Measurements from ENCODE around the gene SERPINE3.

The SERPINE3 gene

DNA sequence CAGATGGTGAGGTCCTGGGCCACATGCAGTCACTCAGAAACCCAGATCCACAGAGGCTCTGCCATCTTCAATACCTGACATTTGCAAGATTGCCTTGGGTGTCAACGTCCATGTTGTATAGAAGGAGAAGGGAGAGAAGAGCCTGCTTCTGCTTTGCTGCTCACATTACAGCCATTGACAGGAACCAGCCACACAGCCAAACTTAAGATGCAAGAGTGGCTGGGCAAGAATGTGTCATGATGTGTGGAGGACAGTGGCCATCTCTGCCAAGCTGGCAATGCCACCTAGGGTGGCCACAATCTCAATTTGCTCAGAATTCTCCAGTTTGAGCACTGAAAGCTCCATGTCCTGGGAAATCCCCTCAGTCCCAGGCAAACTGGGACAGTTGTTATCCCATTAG lies 25.9 kb upstream of the SERPINE3 start:
- Histone ChIP-seq H3K27ac (ENCODE audit: low read depth, low read length) (no peak overlapping the region), H3K27me3 (ENCODE audit: insufficient read depth, low read length) (no peaks in the 10 kb centered on the region), H3K4me3 (ENCODE audit: low read length) (no peak overlapping the region), H3K36me3 (ENCODE audit: insufficient read depth, low read length) (no peaks in the 10 kb centered on the region), H3K9ac (ENCODE audit: low read depth, low read length) (no peak overlapping the region), H3K9me3 (ENCODE audit: insufficient read depth, low read depth, low read length) (no peaks in the 10 kb centered on the region), H3K4me1 (ENCODE audit: insufficient read depth, low read length) (peaks cover 27% of the 10 kb centered on the region)
- 95% methylated on average over 1 of the region's 1 CpG for WGBS

GRCh38 chr13:51317262-51317661 lies 22.2 kb upstream of the SERPINE3 start:
- Histone ChIP-seq H3K4me3 (ENCODE audit: low read length) (no peak overlapping the region), H3K36me3 (ENCODE audit: insufficient read depth, low read length) (no peaks in the 10 kb centered on the region), H3K9ac (ENCODE audit: low read depth, low read length) (no peak overlapping the region), H3K27ac (ENCODE audit: low read depth, low read length) (no peak overlapping the region), H3K27me3 (ENCODE audit: insufficient read depth, low read length) (no peaks in the 10 kb centered on the region), H3K9me3 (ENCODE audit: insufficient read depth, low read depth, low read length) (no peaks in the 10 kb centered on the region), H3K4me1 (ENCODE audit: insufficient read depth, low read length) (peaks cover 14% of the 10 kb centered on the region)
- WGBS, result 92% methylated on average over 1 of the region's 1 CpG

GRCh38 chr13:51318015-51318414 lies 21.5 kb upstream of the SERPINE3 start:
- WGBS, result 96% methylated on average over 2 of the region's 2 CpGs
- no peaks in the 10 kb centered on the region for H3K9me3 ChIP-seq (ENCODE audit: insufficient read depth, low read depth, low read length)

DNA sequence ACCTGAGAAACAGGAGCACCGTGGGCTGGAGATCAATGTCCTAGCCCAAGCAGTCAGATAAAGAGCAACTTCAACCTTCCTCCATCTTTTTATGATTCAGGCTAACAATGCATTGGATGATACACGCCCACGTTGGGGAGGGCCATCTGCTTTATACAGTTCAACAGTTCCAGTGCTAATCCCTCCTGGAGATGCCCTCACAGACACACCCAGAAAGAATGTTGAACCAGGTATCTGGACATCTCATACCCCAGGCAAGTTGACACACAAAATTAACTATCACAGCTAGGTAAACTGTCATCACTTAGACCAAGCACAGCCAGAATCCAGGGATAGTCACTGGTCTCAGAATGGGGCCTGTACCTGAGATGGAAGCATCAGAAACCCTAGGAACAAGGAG lies 20.6 kb upstream of the SERPINE3 start:
- WGBS, result 93% methylated on average over 3 of the region's 3 CpGs
- Histone ChIP-seq H3K9ac (ENCODE audit: low read depth, low read length) (no peak overlapping the region), H3K9me3 (ENCODE audit: insufficient read depth, low read depth, low read length) (no peaks in the 10 kb centered on the region), H3K4me1 (ENCODE audit: insufficient read depth, low read length) (peaks cover 14% of the 10 kb centered on the region), H3K4me3 (ENCODE audit: low read length) (no peak overlapping the region), H3K36me3 (ENCODE audit: insufficient read depth, low read length) (no peaks in the 10 kb centered on the region), H3K27me3 (ENCODE audit: insufficient read depth, low read length) (no peaks in the 10 kb centered on the region), H3K27ac (ENCODE audit: low read depth, low read length) (no peak overlapping the region)

More at GRCh38 chr13:51318015-51318414, 21.5 kb upstream of the SERPINE3 start:
- no peaks in the 10 kb centered on the region for H3K27me3 ChIP-seq (ENCODE audit: insufficient read depth, low read length)
- H3K4me3 ChIP-seq (ENCODE audit: low read length), result no peak overlapping the region
- H3K4me1 ChIP-seq (ENCODE audit: insufficient read depth, low read length), result peaks cover 14% of the 10 kb centered on the region
- no peaks in the 10 kb centered on the region for H3K36me3 ChIP-seq (ENCODE audit: insufficient read depth, low read length)
- no peak overlapping the region for H3K27ac ChIP-seq (ENCODE audit: low read depth, low read length)
- H3K9ac ChIP-seq (ENCODE audit: low read depth, low read length), result no peak overlapping the region

DNA sequence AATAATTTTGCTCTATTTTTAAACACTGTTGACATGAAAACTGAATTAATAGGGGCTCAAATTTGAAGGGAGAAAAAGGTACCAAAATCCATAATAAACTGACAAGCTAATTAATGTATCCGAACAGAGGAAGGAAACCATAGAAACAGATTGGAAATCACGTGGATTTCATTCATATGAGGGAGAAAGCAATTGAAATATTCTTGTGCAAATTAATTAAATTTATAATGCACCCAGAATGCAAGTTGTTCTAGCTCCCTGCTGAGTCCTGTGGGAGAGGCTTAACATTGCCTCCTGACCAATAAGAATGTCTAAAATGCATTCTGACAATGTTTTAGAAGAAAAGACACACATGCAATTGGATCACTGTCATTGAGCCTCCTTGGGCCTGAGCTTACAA lies 17.7 kb upstream of the SERPINE3 start:
- H3K27ac ChIP-seq (ENCODE audit: low read depth, low read length), result no peak overlapping the region
- H3K9me3 ChIP-seq (ENCODE audit: insufficient read depth, low read depth, low read length), result no peaks in the 10 kb centered on the region
- H3K36me3 ChIP-seq (ENCODE audit: insufficient read depth, low read length), result no peaks in the 10 kb centered on the region
- no peak overlapping the region for H3K9ac ChIP-seq (ENCODE audit: low read depth, low read length)
- no peaks in the 10 kb centered on the region for H3K27me3 ChIP-seq (ENCODE audit: insufficient read depth, low read length)
- peaks cover 15% of the 10 kb centered on the region; the same call in 1 of the 2 replicates for H3K4me1 ChIP-seq (ENCODE audit: insufficient read depth, low read length)
- 92% methylated on average over 2 of the region's 2 CpGs for WGBS
- H3K4me3 ChIP-seq (ENCODE audit: low read length), result no peak overlapping the region

DNA sequence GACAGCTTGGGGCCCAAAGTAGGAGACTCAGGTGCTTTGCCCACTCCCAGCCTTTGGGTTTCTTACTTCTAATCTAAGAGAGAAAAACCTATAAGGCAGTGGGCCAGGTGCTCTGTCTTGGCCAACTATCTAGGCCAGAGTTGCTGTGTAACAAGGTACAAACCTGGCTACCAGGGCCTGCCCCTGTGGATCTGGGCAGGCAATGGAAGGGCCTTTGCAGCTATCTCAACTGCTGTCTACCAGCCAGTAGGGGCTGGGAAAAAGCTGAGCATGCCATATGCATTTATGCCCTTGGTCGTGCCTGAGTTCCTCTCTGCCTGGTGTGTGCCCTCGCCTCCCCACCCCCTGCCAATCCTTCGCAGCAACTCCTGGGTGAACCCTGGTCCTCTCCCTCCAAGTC lies 16.7 kb upstream of the SERPINE3 start:
- WGBS, result 84% methylated on average over 3 of the region's 3 CpGs
- Histone ChIP-seq H3K27ac (ENCODE audit: low read depth, low read length) (no peak overlapping the region), H3K27me3 (ENCODE audit: insufficient read depth, low read length) (no peaks in the 10 kb centered on the region), H3K9ac (ENCODE audit: low read depth, low read length) (no peak overlapping the region), H3K4me3 (ENCODE audit: low read length) (no peak overlapping the region), H3K9me3 (ENCODE audit: insufficient read depth, low read depth, low read length) (no peaks in the 10 kb centered on the region), H3K4me1 (ENCODE audit: insufficient read depth, low read length) (peaks cover 15% of the 10 kb centered on the region; the same call in 1 of the 2 replicates), H3K36me3 (ENCODE audit: insufficient read depth, low read length) (no peaks in the 10 kb centered on the region)

DNA sequence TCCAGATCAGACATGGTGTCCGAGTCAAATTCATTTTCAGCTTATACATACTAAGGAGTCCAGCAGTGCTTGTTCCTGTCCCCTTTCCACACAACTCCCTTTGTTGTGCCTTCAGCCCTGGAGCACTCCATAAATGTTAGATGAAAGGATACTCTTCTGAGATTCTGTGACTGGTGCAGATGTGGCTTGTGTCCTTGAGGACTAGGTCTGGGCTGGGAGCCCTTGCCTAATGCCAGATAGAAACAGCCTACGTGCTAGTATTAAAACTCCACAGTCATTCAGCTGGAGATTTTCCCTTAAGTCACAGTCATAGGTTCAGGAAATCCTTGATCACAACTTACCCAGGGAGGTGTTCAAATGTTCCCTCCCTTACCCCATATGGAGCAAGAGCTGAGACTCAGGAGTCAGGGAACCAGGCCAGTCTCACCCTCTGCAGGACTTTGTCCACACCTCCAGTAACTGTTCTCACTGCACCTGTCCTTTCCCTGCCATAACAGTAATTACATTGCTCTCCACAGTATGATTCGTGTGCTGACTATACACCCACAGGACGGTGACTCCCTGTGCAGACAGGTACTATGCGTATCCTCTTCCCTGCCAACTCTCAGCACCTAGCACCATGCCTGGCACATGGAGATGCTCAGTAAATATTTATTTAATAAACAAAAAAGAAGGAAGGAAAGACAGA lies 15.5 kb upstream of the SERPINE3 start:
- Histone ChIP-seq H3K27ac (ENCODE audit: low read depth, low read length) (no peak overlapping the region), H3K9ac (ENCODE audit: low read depth, low read length) (no peak overlapping the region), H3K27me3 (ENCODE audit: insufficient read depth, low read length) (no peaks in the 10 kb centered on the region), H3K4me1 (ENCODE audit: insufficient read depth, low read length) (peaks cover 21% of the 10 kb centered on the region; the same call in 1 of the 2 replicates), H3K36me3 (ENCODE audit: insufficient read depth, low read length) (no peaks in the 10 kb centered on the region), H3K9me3 (ENCODE audit: insufficient read depth, low read depth, low read length) (no peaks in the 10 kb centered on the region), H3K4me3 (ENCODE audit: low read length) (no peak overlapping the region)
- WGBS, result 81% methylated on average over 5 of the region's 5 CpGs

- Histone ChIP-seq H3K27me3 (ENCODE audit: insufficient read depth, low read length) (no peaks in the 10 kb centered on the region), H3K36me3 (ENCODE audit: insufficient read depth, low read length) (no peaks in the 10 kb centered on the region), H3K27ac (ENCODE audit: low read depth, low read length) (no peak overlapping the region), H3K9me3 (ENCODE audit: insufficient read depth, low read depth, low read length) (no peaks in the 10 kb centered on the region), H3K4me1 (ENCODE audit: insufficient read depth, low read length) (peaks cover 21% of the 10 kb centered on the region; the same call in 1 of the 2 replicates), H3K4me3 (ENCODE audit: low read length) (no peak overlapping the region), H3K9ac (ENCODE audit: low read depth, low read length) (no peak overlapping the region)
- WGBS, result 75% methylated on average over 14 of the region's 14 CpGs
Observed at GRCh38 chr13:51324714-51325420, 14.6 kb upstream of the SERPINE3 start.

GRCh38 chr13:51325837-51326236 lies 13.7 kb upstream of the SERPINE3 start:
- no peak overlapping the region for H3K9ac ChIP-seq (ENCODE audit: low read depth, low read length)
- no peaks in the 10 kb centered on the region for H3K9me3 ChIP-seq (ENCODE audit: insufficient read depth, low read depth, low read length)
- 85% methylated on average over 2 of the region's 6 CpGs for WGBS
- no peak overlapping the region for H3K27ac ChIP-seq (ENCODE audit: low read depth, low read length)
- no peaks in the 10 kb centered on the region for H3K36me3 ChIP-seq (ENCODE audit: insufficient read depth, low read length)
- H3K27me3 ChIP-seq (ENCODE audit: insufficient read depth, low read length), result no peaks in the 10 kb centered on the region
- peaks cover 21% of the 10 kb centered on the region; the same call in 1 of the 2 replicates for H3K4me1 ChIP-seq (ENCODE audit: insufficient read depth, low read length)
- no peak overlapping the region for H3K4me3 ChIP-seq (ENCODE audit: low read length)

- no peak overlapping the region for H3K27ac ChIP-seq (ENCODE audit: low read depth, low read length)
- H3K9me3 ChIP-seq (ENCODE audit: insufficient read depth, low read depth, low read length), result no peaks in the 10 kb centered on the region
- H3K27me3 ChIP-seq (ENCODE audit: insufficient read depth, low read length), result no peaks in the 10 kb centered on the region
- H3K4me1 ChIP-seq (ENCODE audit: insufficient read depth, low read length), result peaks cover 21% of the 10 kb centered on the region; the same call in 1 of the 2 replicates
- 86% methylated on average over 2 of the region's 2 CpGs for WGBS
- no peak overlapping the region for H3K9ac ChIP-seq (ENCODE audit: low read depth, low read length)
- no peaks in the 10 kb centered on the region for H3K36me3 ChIP-seq (ENCODE audit: insufficient read depth, low read length)
- no peak overlapping the region for H3K4me3 ChIP-seq (ENCODE audit: low read length)
Observed at GRCh38 chr13:51326777-51327176, 12.7 kb upstream of the SERPINE3 start.

DNA sequence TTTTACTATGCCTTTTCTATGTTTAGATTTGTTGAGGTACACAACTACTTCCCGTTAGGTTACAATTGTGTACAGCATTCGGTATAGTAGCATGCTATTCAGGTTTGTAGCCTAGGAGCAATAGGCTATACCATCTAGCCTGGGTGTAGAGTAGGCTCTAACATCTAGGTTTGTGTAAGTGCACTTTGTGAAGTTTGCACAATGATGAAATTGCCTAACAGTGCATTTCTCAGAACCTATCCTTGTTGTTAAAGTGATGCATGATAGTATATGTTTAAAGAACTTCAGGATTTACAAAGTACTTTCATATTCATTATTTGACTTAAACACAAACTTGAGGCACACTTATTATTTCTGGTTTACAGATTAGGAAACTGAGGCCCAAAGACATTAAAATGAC lies 11.5 kb upstream of the SERPINE3 start:
- Histone ChIP-seq H3K27me3 (ENCODE audit: insufficient read depth, low read length) (no peaks in the 10 kb centered on the region), H3K4me1 (ENCODE audit: insufficient read depth, low read length) (peaks cover 21% of the 10 kb centered on the region; the same call in 1 of the 2 replicates), H3K9me3 (ENCODE audit: insufficient read depth, low read depth, low read length) (no peaks in the 10 kb centered on the region), H3K4me3 (ENCODE audit: low read length) (no peak overlapping the region), H3K9ac (ENCODE audit: low read depth, low read length) (no peak overlapping the region), H3K36me3 (ENCODE audit: insufficient read depth, low read length) (no peaks in the 10 kb centered on the region), H3K27ac (ENCODE audit: low read depth, low read length) (no peak overlapping the region)
- 96% methylated on average over 2 of the region's 2 CpGs for WGBS

Measured in HUES64 (cell line).